Smooth muscle cell (in vitro differentiated cells): ENCODE data around the gene NAALADL2. TPM values are rescaled to one million over a fixed set of nuclear protein-coding genes. Genes with fewer than 3 reads are reported as not detected.

ENCODE experiments used
- DNase-seq: peaks from one replicate; lab custom pipeline; 2025; ENCODE audit not compliant: unreplicated experiment; lab: John Stamatoyannopoulos, UW
- H2AFZ ChIP-seq: fragments of 200-600 bp; sonication (generic); 2 replicates; pipeline ENCODE4 v1.6.0; 2016; ENCODE audit warnings: antibody characterized with exemption, low read depth, mild to moderate bottlenecking
- H3F3A ChIP-seq: fragments of 200-600 bp; sonication (generic); 2 replicates; pipeline ENCODE4 v1.6.0; 2017; ENCODE audit warnings: antibody characterized with exemption, low read depth
- H3K27ac ChIP-seq: fragments of 200-600 bp; sonication (generic); 2 replicates; pipeline ENCODE4 v1.5.1; 2016; ENCODE audit warnings: low read depth, mild to moderate bottlenecking
- H3K27me3 ChIP-seq: fragments of 200-600 bp; sonication (generic); 2 replicates; pipeline ENCODE4 v1.6.1; 2016; ENCODE audit warnings: low read depth, mild to moderate bottlenecking
- H3K36me3 ChIP-seq: fragments of 200-600 bp; sonication (generic); 2 replicates; pipeline ENCODE4 v1.5.1; 2016; ENCODE audit warnings: low read depth
- H3K4me1 ChIP-seq: fragments of 200-600 bp; sonication (generic); 2 replicates; pipeline ENCODE4 v1.5.1; 2016; ENCODE audit warnings: low read depth
- H3K4me2 ChIP-seq: fragments of 200-600 bp; sonication (generic); 2 replicates; pipeline ENCODE4 v1.6.0; 2016; ENCODE audit warnings: mild to moderate bottlenecking
- H3K4me3 ChIP-seq: fragments of 200-600 bp; sonication (generic); 2 replicates; pipeline ENCODE4 v1.5.1; 2016; ENCODE audit warnings: mild to moderate bottlenecking
- H3K79me2 ChIP-seq: fragments of 200-600 bp; sonication (generic); 2 replicates; pipeline ENCODE4 v1.6.0; 2016; ENCODE audit warnings: low read depth, mild to moderate bottlenecking
- H3K9ac ChIP-seq: fragments of 200-600 bp; sonication (generic); 2 replicates; pipeline ENCODE4 v1.6.0; 2016; ENCODE audit warnings: low read depth
- H3K9me3 ChIP-seq: fragments of 200-600 bp; sonication (generic); replicated peaks from 2 replicates; pipeline ENCODE4 v1.5.1; 2016; ENCODE audit warnings: low read depth
- H4K20me1 ChIP-seq: fragments of 200-600 bp; sonication (generic); 2 replicates; pipeline ENCODE4 v1.6.0; 2016; ENCODE audit warnings: low read depth
- CTCF ChIP-seq: fragments of 200-600 bp; sonication (generic); IDR thresholded peaks from 2 replicates; pipeline ENCODE4 v1.5.1; 2017; ENCODE audit warnings: borderline replicate concordance, mild to moderate bottlenecking, antibody characterized with exemption; ENCODE audit not compliant: insufficient read depth, poor library complexity, severe bottlenecking
- WGBS: methylation state at CpG from one replicate; pipeline ENCODE4 v1.1.7; 2016; ENCODE audit warnings: low lambda C conversion rate; 5-methylcytosine and 5-hydroxymethylcytosine counted together
- polyA plus RNA-seq: library from polyadenylated mRNA; unstranded; fragments of >200 nt; fragmentation: Nextera tagmentation; extraction: Ambion mirVana; gene quantifications from 2 replicates; pipeline ENCODE4 v1.2.1, GENCODE V29; 2016
- total RNA-seq: library from RNA; depleted of rRNA; stranded (reverse); fragments of >200 nt; gene quantifications from 2 replicates; pipeline ENCODE4 v1.2.3, GENCODE V29; 2014

Gene NAALADL2
- total and polyA plus RNA-seq, 2 experiments from 2014 or later: 2.5 to 13.8 TPM

GRCh38 chr3:175304404-175304803 lies 445.3 kb downstream of the NAALADL2 start:
- H3K4me3 ChIP-seq: no peak overlapping the region

GRCh38 chr3:175307642-175308041 lies 448.5 kb downstream of the NAALADL2 start:
- H3K9ac ChIP-seq: no peak overlapping the region
- H3K36me3 ChIP-seq: no peaks in the 10 kb centered on the region
- H3K27me3 ChIP-seq: no peaks in the 10 kb centered on the region
- peak overlapping the region; percentile 2 for H3K4me3 ChIP-seq
- no peaks in the 10 kb centered on the region for H3K4me1 ChIP-seq
- H2AFZ ChIP-seq: no peak overlapping the region
- H3F3A ChIP-seq: no peaks in the 10 kb centered on the region
- TF ChIP-seq CTCF: no peak
- DNase-seq: no peak
- no peak overlapping the region for H3K27ac ChIP-seq
- H3K79me2 ChIP-seq: no peaks in the 10 kb centered on the region
- no peaks in the 10 kb centered on the region for H4K20me1 ChIP-seq
- H3K9me3 ChIP-seq: no peaks in the 10 kb centered on the region
- no peak overlapping the region for H3K4me2 ChIP-seq

More at GRCh38 chr3:175304404-175304803, 445.3 kb downstream of the NAALADL2 start:
- no peaks in the 10 kb centered on the region for H4K20me1 ChIP-seq
- H3K9me3 ChIP-seq: no peaks in the 10 kb centered on the region
- H3K4me1 ChIP-seq: no peaks in the 10 kb centered on the region
- no peak for DNase-seq
- no peak overlapping the region for H3K4me2 ChIP-seq
- H3F3A ChIP-seq: no peaks in the 10 kb centered on the region
- H2AFZ ChIP-seq: no peak overlapping the region
- 86% methylated on average over 2 of the region's 2 CpGs for WGBS
- TF ChIP-seq CTCF: no peak
- no peaks in the 10 kb centered on the region for H3K27me3 ChIP-seq
- H3K36me3 ChIP-seq: no peaks in the 10 kb centered on the region
- no peaks in the 10 kb centered on the region for H3K79me2 ChIP-seq
- no peak overlapping the region for H3K27ac ChIP-seq
- no peak overlapping the region for H3K9ac ChIP-seq

GRCh38 chr3:175308097-175308496 lies 449.0 kb downstream of the NAALADL2 start:
- Histone ChIP-seq H4K20me1 (no peaks in the 10 kb centered on the region), H3K4me2 (no peak overlapping the region), H3K36me3 (no peaks in the 10 kb centered on the region), H3K4me3 (no peak overlapping the region), H3K9ac (no peak overlapping the region), H3K4me1 (no peaks in the 10 kb centered on the region), H3K79me2 (no peaks in the 10 kb centered on the region), H3K27me3 (no peaks in the 10 kb centered on the region), H3F3A (no peaks in the 10 kb centered on the region), H3K9me3 (no peaks in the 10 kb centered on the region), H3K27ac (no peak overlapping the region), H2AFZ (no peak overlapping the region)
- WGBS: 88% methylated on average over 6 of the region's 6 CpGs
- no peak for TF ChIP-seq CTCF
- DNase-seq: no peak

- H3K27me3 ChIP-seq: no peaks in the 10 kb centered on the region
- no peaks in the 10 kb centered on the region for H3K79me2 ChIP-seq
- no peak overlapping the region for H2AFZ ChIP-seq
- H3K4me2 ChIP-seq: no peak overlapping the region
- no peaks in the 10 kb centered on the region for H4K20me1 ChIP-seq
- TF ChIP-seq CTCF: no peak
- H3K4me1 ChIP-seq: no peaks in the 10 kb centered on the region
- no peaks in the 10 kb centered on the region for H3F3A ChIP-seq
- H3K36me3 ChIP-seq: no peaks in the 10 kb centered on the region
- WGBS: 96% methylated on average over 2 of the region's 2 CpGs
- H3K9ac ChIP-seq: no peak overlapping the region
- DNase-seq: no peak
- H3K4me3 ChIP-seq: no peak overlapping the region
- no peaks in the 10 kb centered on the region for H3K9me3 ChIP-seq
- no peak overlapping the region for H3K27ac ChIP-seq
Measured at GRCh38 chr3:175310046-175310445, 450.9 kb downstream of the NAALADL2 start.
